HS-5 (cell line): ENCODE data around the gene HLF.
"Not testable (repeated sequence)": the region's sequence is repeated elsewhere in the genome, so short reads cannot be mapped to it uniquely, and the experiment has no call there.

ENCODE experiments used
- DNase-seq: peaks from one replicate; pipeline ENCODE4 v3.0.0-alpha.2; 2012; ENCODE audit warnings: low read depth

HLF gene

DNA sequence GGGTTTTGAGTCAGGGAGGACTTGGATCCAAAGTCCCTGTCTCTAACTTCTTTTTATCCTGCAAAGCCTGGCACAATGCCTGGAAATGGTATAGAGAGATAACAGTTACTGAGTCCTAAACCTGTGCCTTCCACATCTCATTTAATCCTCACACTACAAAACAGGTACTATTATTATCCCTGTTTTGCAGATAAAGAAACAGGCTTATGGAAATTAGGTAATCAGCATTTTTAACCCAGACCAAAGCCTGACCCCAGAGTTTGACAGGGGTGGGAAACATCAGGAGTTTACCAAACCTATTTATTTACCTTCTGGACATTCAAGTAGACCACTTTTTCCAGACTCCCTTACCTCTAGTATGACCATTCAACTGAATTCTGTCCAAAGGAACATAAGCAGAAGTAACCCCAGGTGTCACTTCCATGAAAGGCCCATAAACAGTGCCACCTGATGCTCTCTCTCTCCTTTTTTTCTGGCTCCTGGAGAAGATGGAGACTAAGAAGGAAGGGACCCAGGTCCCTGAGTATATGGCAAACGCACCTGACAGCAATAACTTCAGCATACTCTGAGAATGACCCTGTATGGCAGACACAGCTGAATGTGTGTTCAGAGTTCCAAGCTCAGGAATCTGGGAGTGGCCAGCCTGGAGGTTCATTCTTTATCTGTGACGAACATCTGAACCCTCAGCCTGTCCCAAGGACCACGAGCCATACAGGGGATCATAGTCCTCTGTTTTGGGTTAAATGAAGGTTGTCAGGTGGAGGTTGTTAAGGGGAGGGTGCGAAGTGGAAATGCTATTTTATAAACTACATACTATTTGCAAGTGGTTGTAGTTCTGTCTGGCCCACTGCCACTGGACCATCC lies 62.7 kb downstream of the HLF start:
- no peak for DNase-seq

DNA sequence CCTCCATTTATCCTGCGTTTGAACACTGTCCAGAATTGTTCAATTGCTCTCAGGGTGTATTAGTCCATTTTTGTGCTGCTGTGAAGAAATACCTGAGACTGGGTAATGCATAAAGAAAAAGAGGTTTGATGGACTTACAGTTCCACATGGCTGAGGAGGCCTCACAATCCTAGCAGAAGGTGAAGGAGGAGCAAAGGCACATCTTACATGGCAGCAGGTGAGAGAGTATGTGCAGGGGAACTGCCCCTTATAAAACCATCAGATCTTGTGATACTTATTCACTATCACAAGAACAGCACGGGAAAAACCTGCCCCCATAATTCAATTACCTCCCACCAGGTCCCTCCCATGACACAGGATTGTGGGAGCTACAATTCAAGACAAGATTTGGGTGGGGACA lies 63.8 kb downstream of the HLF start:
- DNase-seq, result not testable (repeated sequence)

DNA sequence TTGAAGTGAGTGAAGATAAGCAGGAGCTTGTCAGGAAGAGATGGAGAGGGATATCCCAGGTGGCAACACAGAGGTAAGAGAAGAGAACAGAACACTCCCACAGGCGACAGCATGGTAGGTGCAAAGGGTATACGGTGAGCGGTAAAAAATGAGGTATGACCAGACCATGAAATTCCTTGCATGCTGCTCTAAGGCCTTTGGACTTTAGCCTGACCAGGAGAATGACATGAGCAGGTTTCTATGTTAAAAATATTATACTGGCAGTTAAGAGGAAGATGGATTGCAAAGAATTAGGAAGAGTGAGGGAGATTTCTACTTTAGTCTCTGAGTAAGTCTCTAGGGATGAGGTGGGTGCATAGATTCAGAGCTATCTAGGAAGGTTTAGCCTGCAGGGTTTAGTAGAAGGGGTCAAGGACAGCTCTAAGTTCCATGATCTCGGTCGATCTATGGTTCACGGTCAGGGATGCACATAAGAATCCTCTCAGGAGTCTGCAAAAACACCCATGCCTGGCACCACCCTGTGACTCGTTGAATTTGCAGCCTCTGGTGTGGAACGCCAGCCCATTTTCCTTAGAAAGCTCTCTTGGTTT lies 65.7 kb downstream of the HLF start:
- DNase-seq, result no peak

DNA sequence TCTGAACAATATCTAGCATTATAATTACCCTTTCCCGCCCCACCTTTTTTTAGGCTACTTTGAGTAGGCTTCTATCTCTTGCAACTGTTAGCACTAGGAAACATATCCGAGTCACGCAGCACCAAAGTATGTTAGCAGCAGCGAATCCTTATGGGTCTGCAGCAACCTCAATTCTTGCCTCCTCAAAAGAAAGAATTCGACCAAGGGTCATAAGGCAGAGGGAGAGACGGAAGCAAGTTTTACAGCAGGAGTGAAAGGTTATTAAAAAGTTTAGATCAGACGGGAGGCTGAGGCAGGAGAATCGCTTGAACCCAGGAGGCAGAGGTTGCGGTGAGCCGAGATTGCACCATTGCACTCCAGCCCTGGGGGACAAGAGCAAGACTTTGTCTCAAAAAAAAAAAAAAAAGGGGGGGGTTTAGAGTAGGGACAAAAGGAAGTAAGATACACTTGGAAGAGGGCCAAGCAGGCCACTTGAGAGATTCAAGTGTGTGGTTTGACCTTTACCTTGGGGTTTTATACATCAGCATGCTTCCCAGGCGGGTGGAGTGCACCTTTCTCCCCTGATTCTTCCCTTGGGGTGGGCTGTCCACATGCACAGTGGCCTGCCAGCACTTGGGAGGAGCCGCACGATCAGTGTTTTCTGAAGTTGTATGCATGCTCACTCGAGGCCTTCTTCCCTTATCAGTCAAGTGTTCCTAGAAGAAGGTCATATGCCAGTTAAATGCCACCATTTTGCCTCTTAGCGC lies 67.7 kb downstream of the HLF start:
- no peak for DNase-seq

DNA sequence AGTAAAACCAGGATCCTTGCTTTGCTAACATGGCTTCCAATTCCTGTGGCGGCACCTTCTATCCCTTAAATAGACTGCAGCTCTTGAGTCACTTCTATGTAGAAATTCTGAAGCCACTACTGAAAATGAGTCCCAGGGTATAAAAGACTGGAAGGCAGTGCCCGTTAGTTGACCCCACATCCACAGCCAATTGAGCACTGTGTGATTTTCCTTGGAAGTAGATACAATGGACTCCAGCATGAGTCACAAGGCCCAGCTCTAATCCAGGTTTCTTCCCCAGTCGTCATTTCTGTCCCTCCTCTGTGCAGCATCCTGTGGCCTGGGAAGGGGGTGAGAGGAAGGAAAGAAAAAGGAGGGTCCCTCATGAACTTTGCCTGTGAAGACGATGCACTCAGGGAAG lies 69.5 kb downstream of the HLF start:
- no peak for DNase-seq

DNA sequence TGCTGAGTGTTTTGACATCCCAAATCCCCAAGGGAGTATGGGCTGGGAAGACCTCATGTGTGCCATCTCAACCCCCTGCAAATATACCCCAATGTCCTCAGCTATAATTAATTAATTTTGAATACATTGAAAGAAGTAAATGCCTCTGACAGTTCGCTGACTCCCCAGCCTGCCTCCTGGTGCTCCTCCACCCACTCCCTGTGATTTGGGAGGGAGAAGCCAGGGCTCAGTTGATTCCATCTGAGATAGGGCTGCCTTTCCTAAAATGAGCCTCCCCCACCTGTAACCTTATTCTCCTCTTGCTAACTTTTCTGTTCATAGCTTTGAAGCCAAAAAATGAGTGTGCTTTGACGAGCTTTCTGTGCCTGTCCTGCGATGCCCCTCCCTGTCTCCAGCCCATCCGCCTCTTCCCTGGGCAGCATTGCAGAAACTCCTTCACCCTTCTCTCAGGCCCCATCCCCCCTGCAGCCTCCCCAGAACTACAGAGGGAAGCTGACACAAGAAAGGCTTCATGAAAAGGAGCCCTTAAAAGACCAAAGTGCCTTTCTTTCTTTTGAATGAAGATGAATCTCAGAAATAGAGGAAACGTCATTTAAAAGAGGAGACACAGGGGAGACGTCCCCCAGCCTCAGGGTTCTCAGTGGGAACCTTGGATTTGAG lies 70.3 kb downstream of the HLF start:
- no peak for DNase-seq

DNA sequence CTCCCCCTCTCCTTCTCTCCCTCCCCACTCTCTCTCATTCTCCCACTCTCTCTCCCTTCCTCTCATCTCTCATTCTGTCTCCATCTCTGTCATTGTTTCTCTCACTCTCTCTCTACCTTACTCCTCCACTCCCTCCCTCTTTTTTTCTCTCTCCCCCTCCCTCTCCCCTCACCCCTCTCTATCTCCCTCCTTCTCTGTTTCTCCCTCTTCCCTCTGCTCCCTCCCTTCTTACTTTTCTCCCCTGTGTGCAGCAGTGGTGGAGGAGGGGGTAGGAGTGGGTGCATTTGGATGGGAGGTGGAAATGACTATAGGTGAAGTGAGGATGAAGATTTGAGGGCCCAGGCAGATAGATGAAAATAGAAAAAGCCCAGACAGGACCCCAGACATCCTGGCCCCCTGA lies 70.9 kb downstream of the HLF start:
- DNase-seq, result no peak

DNA sequence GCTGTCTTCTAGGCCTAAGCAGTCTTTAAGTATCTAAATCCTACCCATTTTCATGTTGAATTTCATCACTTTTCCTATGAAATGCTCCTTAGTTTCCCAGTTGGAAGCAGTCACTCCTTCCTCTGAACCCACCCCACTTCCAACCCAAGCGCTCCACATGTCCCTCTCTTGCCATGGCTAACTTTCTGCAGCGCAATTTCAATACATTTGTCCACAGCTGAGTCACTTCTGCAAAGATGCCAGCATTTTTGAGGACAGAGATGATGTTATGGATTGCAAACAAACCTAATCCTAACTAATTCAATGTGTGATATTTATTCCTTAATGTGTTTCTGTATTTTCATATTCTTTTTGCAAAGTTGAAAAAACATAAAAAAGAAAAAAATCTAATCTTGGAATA lies 71.7 kb downstream of the HLF start:
- DNase-seq, result no peak

DNA sequence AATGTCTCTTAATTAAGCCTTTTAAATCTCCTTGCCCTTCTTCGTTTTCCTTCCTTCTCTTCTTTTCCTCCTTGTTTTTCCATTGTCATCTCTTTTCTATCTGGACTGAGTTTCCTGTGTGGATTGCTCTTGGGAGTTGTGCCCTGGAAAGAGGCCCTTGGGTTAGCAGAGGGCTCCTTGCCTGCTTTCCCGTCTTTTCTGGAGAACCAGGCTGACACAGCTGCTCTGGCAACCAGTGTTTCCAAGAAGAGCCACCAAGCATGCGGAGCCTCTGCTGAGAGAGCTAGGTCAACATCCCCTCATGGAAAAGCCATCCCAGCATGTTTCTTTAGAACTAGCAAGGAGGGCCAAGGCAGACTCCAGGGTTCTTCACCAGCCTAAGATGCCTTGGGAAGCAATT lies 75.4 kb downstream of the HLF start:
- DNase-seq, result no peak

DNA sequence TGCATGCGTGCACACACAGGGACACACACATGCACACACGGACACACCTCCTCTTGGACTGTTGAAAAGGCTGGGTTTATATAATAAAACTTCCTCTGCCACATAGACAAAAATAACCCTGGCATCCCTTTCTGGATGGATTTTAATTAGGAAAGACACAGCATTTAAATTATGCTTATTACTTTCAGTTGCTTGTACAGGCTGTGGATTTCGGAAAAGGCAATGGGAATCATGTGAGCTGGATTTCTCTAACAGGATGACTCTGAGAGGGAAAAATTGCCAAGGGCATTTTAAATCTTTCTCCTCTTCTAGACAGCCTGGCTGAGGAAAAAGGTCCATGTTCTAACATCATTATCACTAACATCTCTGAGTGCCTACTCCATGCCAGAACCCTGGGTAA lies 75.9 kb downstream of the HLF start:
- no peak for DNase-seq

DNA sequence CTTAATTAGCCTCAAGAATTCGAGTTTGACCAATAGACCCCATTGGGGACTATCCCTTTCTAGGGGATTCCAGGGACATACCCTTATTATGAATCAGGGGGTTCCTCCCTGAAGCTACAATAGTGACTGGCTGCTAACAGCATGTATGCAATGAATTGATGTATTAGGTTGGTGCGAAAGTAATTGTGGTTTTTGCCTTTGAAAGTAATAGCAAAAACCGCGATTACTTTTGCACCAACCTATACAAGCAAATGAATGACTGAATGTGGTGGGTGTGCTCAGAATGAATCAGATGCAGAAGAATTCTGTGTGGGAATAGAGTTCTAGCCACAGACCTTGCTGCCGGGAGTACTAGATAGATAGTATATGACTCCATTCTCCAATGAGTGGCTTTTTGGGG lies 76.7 kb downstream of the HLF start:
- no peak for DNase-seq

DNA sequence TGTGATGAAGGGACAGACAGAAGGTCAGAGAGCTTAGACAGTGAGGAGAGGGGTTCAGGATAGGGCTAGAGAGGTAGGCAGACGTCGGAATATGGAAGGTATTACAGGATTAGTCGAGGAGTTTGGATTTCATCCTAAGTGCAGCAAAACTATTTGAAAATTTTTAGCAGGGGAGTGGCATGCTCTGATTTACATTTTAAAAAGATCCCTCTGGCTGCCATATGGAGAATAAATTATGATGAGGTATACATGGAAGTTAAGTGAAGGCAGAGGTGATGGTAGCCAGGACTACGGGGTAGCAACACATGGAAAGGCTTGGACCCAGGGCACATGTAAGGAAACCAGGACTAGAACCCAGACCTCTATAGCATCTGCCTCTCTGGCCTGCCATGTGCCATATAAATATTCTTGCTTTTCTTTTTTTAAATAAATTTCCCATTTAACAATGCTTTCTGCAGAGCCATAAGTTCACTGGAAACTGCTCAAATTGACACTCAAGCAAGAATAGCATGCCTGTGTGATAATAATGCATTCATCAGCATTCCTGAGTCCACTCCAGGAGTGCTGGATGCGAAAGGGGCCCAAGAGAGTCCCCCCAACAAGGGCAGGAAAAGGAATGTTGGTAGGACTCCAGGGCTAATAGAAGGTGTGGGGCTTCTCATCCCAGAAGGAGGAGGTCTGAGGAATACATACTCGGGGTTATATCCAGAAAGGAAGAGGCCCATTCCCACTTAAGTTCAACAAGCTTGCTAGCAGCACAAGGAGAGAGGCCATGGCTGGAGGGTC lies 78.2 kb downstream of the HLF start:
- no peak for DNase-seq

DNA sequence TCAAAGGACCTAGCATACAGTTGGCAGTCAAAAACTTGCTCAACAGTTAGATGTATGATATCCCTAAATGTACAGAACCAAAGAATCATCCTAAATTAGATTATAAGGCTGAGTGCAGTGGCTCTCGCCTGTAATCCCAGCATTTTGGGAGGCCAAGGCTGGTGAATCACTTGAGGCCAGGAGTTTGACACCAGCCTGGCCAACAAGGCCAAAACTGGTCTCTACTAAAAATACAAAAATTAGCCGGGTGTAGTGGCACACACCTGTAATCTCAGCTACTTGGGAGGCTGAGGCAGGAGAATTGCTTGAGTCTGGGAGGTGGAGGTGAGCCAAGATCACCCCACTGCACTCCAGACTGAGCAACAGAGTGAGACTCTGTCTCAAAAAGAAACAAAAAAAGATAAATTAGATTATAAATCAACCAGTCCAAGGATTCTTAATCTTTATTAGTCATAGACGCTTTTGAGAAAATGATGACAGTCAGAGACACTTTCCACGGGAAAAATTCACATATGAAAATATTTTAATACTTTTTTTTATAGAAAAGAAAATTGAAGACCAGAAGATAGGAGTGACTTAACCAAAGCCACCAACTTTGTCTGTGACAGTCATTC lies 79.2 kb downstream of the HLF start:
- DNase-seq, result no peak

DNA sequence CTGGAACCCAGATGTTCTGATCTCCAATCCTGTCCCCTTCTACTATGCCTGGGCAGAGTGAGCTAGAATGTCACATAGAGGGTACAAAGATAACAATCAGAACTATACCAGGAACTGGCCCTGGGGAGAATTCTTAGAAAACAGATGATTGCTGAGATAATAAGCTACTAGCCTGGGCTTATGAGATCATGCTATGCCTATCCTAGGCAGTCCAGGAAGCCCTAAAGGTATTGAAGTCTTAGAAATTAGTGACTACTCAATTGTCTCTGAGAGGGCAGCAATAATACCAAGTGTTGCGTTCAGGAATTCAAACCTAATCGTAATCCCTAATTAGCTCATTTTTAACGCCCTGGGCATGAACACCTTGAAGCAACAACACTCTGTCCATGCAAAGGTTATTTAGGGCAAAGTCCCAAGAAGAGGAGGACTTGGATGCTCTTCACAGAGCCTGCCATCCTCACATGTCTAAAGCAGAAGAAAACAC lies 79.8 kb downstream of the HLF start:
- DNase-seq, result no peak

DNA sequence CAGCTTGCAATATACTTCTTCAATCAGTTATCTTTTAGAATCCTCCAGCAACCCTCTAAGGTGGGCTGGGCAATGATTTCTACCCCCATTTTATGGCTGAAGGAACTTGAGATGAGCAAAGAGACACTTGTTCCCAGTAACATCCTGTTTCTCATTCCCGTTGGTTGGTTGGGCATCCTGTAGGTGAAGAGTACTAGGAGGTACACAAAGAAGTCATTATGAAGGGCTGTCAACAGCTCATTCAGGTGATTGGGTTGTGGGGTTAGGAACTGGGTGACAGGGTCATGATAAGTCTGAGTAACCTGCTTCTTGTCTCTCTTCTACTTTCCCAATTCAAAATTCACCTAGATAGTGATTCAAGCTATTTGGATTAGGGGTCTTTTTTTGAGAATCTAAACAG lies 80.4 kb downstream of the HLF start:
- DNase-seq, result no peak

DNA sequence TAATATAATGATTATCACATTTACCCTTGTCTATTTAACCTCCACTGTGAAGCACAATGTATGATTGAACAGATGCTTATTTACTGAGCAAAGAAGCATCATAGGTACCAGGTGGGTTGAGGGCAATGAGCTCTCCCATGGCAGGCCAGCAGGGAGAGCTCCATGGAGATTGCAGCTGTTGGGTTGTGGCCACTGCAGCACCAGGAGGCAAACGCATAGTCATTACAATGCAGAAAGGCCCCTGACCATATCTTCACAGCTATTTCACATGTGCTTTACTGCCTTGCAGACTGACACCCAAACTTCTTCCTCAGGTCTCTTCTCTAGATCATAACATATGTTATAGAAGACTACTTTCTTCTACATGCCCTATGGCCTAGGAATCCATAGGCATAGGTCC lies 81.9 kb downstream of the HLF start:
- no peak for DNase-seq

DNA sequence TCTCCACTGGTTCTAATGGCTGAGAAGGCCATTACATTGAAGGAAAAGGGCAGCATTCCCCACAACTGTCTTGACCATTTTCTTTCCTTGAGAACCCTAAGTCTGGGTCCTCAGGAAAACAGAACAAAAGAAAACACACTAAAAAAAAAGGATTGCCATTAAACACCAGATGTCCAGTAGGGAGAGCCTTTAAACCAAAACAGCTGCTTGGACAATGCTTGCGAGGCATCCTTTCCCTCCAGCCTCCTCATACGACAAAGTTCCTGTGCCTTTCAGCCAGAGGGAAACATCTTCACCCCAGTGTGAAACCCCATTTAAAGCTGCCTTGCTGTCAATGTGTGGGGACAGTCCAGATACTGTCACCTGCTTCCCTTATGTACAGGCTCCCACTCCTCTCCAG lies 82.6 kb downstream of the HLF start:
- no peak for DNase-seq

DNA sequence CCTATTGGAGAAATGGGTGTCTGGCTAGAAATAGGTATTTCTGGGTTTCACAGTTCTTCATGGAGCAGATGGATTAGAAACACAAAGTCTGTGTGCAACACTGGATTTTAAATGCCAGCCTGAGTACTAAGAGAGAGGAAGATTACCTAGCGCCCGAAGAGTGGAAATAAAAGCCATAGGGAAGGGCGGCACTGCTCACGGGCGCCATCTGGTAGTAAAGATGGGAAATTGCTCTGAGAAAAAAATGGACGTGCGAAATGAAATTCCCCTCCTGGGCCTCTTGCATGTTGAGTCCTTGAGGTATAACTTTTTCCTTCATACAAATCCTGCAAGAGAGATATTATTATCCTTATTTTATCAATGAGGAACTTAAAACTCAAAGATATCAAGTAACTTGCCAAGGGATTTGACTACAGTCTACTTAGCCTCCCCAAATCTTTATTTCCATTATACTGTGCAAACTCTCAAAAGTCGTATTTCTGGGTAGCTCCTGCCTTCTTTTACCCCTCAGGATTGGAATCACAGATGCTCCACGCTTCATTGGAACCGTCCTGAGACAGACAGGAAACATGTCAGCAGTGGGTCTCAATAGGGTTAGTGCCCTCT lies 84.1 kb downstream of the HLF start:
- no peak for DNase-seq

DNA sequence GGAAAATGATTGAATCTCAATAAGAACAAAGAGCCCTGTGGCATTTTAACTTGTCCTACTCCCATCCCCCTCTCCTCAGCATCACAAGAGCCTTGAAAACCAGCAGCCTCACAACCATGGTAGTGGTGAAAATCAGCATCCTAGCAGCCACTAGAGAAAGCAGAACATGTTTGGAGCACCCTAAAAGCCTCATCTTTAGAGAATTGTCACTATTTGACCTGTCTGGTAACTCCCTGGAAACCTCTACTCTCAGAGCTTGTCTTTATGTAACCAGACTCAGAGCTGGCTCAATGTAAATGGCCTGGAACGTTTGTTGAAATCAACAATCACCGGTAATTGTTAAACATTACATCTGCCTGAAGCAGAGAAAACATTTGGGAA lies 86.1 kb downstream of the HLF start:
- DNase-seq, result no peak

DNA sequence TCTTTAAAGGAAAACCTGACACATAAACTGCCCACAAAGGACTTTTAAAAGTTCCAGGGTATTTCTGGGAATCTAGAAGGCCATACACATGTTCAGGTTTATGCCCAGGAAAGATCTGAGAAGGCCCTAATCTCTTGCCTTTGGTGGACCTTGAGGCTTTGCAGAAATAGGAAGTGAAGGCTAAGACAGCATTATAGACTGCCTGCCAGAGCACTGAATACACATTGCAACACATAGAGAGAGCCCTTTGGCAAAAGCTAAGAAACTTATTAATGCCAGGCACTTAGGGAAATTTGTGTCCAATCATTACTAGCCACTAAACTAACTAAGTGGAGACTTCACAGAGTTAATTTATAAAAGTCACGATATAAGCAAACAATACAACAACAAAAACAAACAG lies 86.5 kb downstream of the HLF start:
- no peak for DNase-seq

DNA sequence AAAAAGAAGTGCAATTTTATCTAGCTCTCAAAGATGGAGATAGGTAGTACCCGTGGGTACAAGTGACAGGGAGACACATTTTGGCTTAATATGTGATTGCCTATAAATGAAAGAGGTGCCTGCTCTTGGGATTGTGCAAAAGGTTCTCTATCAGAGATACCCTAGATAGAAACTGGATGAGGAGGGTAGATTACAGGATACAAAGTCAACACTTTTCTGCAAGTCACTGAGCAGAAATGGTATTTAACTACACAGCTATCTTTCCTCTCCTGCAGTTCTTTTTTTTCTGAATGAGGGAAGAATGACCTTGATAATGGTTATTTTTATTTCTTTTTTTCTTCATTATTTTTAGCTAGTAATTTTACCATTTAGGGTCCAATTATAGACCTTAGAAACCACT lies 89.2 kb downstream of the HLF start:
- no peak for DNase-seq
